GM19023 (cell line): ENCODE measurements around the gene SMPD3.
"Not testable (repeated sequence)": the region's sequence is repeated elsewhere in the genome, so short reads cannot be mapped to it uniquely, and the experiment has no call there.

Source experiments
- ATAC-seq: cut with Tn5 transposase; IDR thresholded peaks from one replicate; pipeline ENCODE4 v1.9.1; 2021; ENCODE audit warnings: mild to moderate bottlenecking, moderate library complexity; ENCODE audit not compliant: unreplicated experiment

The SMPD3 gene

GRCh38 chr16:68448360-68448970 is at the start of gene SMPD3:
Gene SMPD3 (minus strand): TSS chr16:68448508. CDS start chr16:68372181, 76,327 bp downstream.
- ATAC-seq: peak; percentile 94

DNA sequence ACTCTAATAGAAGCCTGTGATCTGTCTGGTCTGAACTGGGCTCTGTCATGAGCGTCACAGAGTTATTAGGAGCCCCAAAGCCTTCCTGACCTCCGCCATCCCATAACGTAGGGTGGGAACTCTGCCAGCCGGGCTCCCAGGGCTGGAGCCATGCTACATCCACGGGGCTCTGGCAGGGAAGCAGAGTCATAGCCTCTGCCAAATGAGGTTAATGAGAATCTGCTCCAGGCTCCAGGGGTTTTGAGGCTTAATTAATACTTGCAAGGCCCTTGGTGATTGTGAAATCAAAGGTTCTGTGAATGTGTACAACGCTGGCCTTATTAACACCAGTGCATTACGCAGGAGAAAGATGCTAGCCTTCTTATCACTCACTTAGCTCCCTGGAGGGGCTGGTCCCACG is 48.4 kb upstream of the SMPD3 start:
- no peak for ATAC-seq

DNA sequence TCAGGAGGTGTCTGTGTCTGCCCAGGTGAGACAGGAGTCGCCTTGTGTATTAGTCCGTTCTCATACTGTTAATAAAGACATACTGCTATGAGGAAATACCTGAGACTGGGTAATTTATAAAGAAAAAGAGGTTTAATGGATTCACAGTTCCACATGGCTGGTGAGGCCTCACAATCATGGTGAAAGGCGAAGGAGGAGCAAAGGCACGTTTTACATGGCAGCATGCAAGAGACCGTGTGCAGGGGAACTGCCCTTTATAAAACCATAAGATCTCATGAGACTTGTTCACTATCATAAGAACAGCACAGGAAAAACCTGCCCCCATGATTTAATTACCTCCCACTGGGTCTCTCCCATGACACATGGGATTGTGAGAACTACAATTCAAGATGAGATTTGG is 46.0 kb upstream of the SMPD3 start:
- ATAC-seq: not testable (repeated sequence)

GRCh38 chr16:68493412-68494070 is 45.2 kb upstream of the SMPD3 start:
- no peak for ATAC-seq

GRCh38 chr16:68492543-68493411 is 44.5 kb upstream of the SMPD3 start:
- no peak for ATAC-seq

GRCh38 chr16:68492151-68492542 is 43.8 kb upstream of the SMPD3 start:
- no peak for ATAC-seq

GRCh38 chr16:68491576-68491950 is 43.3 kb upstream of the SMPD3 start:
- no peak for ATAC-seq

- no peak for ATAC-seq
These were observed 42.7 kb upstream of the SMPD3 start for GRCh38 chr16:68490829-68491575.

DNA sequence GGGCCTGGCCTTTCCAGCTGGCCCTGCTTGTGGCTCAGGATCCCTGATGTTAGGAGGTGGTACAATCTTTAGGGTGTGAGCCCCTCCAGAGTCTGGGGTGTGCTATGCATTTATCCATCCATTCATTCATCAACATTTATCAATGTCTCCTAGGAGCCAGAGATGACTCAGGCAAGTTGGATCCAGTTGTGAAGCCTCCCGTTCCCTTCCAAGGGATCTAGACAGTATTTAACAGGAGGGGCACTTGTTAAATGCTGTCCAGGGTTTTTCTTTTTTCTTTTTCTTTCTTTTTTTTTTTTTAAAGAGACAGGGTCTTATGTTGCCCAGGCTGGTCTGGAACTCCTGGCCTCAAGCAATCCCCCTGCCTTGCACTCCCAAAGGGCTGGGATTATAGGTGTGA is 42.0 kb upstream of the SMPD3 start:
- ATAC-seq: no peak

DNA sequence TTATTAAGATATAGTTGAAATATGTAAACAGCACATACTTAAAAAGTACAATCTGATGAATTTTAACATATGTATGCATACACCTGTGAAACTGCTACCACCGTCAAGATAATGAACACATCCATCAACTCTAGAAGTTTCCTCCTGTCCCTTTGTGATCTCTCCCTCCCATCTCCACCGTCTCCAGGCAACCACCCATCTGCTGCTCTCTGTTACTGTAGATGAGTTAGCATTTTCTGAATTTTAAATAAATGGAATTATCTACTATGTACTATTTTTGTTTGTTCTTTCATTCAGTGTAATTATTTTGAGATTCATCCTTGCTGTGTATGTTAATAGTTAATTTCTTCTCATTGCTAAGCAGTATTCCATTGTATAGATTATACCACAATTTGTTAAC is 40.2 kb upstream of the SMPD3 start:
- no peak for ATAC-seq

DNA sequence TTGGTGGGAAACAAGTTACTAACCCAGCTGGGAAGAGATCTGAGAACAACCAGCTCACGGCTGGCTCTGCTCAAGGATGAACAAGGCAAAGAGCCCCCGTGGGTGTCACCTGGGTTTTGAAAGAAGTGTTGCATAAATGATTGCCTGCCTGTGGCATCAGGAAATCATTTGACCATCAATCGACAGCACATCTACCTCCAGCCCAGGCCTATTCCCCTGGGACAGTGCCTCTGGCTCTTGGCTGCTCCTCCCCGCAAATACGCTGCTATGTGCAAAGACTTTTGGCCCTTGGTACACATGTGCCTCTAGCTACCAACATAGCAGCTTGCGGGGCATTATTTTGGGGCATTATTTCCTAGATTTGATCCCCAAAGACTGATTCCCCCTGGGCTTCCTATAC is 39.4 kb upstream of the SMPD3 start:
- ATAC-seq: no peak

GRCh38 chr16:68487203-68487514 is 38.9 kb upstream of the SMPD3 start:
- ATAC-seq: no peak

DNA sequence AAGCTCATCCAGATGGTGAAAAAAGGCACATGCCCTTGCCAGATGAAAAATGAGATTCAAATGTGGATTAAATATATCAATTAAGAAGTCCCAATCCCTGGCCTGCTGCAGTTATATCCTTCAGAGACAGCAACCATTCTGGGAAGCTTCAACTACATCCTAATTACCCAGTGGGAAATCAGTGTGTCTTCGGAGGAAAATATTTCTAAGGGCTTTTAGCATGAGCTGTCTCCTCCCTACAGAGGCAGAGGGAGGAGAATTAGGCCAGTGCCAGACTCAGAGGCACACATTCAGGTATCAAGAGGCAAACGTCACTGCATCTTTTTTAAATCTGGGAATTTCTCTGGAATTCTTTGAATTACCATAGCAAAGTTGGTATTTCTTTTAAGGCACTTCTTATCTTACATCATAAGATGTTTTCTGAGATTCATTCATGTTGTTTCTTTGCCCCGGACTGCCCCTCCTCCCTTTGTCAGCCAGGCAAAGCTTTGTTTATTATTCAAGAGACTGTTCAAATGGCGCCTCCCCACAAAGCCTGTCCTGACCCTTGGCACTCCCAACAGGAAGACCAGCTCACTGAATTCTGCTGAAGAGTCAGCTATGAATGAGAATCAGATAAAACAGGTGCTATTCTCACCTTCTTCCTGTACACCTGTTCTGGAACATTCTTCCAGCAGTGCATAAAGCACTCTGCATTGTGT is 38.3 kb upstream of the SMPD3 start:
- ATAC-seq: no peak

GRCh38 chr16:68481636-68482035 is 33.3 kb upstream of the SMPD3 start:
- no peak for ATAC-seq

DNA sequence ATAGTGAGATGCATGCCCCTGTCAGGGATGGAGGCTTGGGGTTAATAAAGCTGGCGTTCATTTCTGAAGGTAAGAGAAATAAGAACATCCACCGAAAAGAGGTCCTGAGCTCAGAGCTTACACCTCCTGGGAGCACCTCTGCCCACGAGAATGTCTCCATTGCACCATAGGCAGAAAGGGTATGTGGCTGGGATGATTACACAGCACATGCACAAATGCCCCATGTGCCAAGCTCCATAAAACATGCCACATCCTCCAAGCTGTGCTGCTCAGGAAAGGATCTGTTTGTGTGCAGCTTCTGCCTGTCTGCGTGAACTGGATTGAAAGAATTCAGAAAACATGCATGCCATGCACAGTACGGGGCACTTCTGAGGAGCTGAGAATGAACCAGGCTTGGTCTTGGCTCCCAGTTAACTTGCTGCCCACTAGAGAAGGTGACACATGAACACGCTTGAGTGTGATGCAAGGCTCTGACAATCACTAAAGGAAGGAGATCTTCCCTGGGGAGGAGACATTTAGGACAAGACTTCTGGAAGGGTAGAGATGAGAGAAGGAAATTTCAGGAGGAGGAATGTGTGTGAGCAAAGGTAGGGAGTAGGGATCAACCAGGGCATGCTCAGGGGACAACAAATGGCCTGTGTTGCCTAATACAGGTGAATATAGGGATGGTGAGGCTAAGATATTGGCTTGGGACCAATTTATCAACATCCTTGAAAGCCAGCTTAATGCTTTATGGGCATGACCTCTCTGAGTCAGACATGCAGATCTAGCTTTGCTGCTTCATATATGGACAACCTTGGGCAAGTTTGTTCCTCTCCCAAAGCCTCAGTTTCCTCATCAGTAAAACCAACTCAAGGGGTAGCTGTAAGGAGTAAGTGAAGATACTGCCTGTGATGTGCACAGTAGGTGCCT is 32.0 kb upstream of the SMPD3 start:
- ATAC-seq: no peak

DNA sequence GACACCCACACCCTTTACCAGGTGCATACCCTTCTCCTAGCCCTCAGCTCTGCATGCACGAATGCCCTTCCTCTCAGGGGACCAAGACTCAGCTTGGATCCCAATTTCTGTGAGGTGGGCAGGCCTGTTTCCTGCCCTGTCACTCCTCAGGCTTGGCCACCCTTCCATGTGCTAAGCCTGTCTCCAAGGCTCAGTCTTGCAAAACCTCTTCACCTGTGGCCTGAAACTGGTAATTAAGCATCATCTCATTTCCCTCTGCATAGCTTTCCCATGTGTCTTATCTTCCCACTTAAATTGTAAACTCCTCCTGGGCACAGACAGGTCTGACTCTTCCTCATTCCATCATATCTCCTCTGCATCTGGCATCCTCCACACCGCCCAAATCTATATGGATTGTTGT is 31.0 kb upstream of the SMPD3 start:
- ATAC-seq: no peak

DNA sequence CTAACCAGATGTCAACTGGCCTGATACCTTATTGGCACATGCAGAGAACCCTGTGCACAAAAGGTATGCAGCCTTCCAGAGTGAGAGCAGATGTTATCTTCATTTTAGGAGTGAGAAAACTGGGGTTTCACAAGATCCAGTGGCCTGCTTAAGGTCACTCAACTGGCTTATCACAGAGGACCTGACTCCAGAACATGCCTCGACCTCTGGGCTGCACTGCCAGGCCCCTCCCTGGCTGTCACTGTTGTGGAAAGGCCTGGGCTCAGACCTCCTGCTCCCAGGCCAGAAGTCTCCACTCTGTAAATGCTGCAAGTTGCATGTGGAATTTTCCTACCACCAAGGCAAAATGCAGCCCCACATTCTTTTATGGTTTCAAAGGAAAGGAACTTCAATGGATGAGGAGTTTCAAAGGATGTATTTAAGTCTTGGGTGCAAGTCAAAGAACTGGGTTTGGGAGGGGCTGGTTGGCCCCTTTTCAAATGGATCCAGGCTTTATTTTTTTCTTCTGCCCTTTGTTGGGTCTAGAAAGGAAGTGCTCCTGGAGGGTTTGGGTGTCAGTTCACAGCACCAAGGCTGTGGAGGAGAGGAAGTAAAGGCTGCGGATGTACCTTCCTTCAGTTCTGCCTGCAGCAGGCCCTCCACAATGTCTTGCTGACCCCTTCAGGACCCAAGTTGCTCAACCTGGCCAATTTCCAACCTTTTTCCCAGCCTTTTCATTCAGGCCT is 30.4 kb upstream of the SMPD3 start:
- no peak for ATAC-seq

GRCh38 chr16:68475071-68475470 is 26.8 kb upstream of the SMPD3 start:
- ATAC-seq: no peak
